Ecto neural progenitor cell (in vitro differentiated cells): Measurements from ENCODE around the gene UBE2V1.

Source experiments
- DNase-seq: peaks from one replicate; pipeline ENCODE4 v3.0.0-alpha.2; 2018; ENCODE audit warnings: low spot score

UBE2V1 gene

GRCh38 chr20:50062006-50062838 is 50.7 kb downstream of the UBE2V1 start:
- DNase-seq = no peak

DNA sequence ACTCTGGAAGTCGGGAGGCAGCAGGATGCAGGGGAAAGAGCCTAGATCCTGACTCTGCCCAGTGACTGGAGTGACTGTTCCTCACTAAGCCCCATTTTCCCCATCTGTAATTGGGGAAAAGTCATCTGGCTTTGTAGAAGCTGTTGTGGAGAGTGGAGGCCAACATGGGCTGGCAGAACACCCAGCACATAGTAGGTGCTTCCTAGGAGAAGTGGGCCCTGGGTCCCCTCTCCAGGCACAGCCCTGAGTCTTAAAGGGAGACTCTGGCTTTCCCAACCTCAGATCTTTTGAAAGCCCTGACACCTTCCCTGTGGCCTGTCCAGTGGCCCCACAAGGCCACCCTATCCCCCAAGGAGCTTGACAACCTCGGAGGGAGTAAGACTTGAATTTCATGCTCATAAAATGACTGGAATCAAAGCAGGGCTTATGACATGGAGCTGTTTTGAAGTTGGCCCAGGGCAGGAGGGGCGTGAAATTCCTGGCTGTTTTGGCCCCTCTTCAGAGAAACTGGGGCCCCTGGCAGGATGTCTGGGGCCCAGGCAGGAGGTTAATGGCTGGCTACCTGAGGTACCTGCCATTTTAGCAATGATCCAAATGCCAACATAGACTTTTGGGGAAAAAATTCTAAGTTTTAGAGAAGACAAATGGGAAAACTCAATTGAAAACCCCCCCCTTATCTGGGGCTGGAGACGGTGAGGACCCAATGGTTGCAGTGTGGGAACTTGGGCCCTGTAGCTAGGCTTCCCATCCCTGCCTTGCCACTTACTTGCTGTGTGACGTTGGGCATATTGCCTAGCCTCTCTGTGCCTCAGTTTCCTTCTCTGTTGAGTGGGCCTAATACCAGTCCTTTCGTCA is 51.6 kb downstream of the UBE2V1 start:
- no peak for DNase-seq

GRCh38 chr20:50058662-50059402 is 54.1 kb downstream of the UBE2V1 start:
- no peak for DNase-seq

DNA sequence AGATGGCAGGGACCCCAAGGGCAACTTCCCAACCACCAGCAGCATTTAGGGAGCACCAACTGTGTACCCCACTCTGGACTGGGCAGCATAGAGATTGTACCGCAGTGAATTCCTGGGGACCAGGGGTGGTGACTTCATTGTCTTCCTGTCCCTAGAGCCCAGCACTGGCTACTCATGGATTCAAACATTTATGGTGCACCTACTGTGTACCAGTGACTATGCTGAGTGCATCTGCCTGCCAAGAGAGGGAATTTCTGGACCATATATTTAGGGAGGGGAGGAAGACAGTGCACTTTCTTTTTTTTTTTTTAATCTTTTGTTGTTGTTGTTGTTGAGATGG is 55.3 kb downstream of the UBE2V1 start:
- DNase-seq = no peak

GRCh38 chr20:50056951-50057713 is 55.8 kb downstream of the UBE2V1 start:
- DNase-seq = no peak

GRCh38 chr20:50056408-50056926 is 56.5 kb downstream of the UBE2V1 start:
- no peak for DNase-seq

GRCh38 chr20:50055524-50056083 is 57.3 kb downstream of the UBE2V1 start:
- no peak for DNase-seq

DNA sequence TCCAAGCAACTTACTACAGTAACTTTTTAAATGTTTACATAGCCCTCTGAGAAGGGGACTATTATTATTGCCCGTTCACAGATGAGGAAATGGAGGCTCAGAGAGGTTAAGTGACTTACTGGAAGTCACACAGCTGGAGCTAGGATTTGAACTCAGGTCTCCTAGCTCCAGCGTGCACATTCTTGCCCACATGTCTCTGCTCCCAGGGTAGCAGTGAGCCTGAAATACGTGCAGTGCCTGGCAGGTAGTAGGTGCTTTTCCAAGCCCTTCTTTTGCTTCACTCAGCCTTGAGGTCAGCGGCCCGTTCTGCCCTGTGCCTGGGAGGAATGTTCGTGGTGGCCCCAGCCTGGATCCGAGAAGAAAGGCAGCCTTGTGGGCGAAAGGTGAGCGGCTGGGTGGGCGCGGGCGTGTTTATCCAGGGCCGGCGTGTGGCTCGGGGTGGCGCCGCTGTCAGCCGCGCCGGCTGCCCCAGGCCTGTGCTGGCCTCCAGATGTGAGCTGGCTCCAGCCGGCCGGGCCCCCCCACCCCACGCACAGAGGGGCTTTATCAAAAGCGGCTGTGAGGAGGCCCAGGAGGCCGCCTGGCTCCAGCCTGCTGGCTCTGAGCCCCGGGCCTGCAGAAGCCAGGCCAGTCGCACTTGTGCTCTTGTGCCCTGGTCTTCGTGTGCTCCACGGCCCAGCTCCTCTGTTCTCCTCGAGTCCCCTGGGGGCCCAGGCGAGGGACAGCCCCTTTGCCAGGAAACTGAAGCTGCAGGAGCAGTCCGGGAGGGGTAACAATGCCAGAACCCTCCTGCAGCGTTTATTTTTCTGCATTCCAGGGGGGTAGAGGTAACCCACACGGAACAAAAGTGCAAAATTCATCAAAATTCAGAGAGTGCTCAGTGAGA is 58.1 kb downstream of the UBE2V1 start:
- DNase-seq = peak; percentile 72

DNA sequence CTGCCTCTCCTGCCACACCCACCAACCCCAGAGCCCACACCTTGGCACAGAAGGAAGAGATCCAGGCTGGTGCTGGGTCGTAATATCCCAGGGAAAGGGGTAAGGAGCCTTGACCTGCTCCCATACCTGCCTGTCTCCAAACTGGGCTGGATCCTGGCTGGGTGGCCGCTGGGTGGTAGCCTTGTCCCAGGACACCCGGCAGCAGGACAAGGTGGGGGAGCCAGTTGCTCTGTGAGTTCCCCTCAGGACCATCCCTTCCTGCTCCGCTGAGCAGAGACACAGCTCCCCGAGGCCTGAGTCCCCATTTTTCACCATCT is 58.8 kb downstream of the UBE2V1 start:
- DNase-seq = no peak

DNA sequence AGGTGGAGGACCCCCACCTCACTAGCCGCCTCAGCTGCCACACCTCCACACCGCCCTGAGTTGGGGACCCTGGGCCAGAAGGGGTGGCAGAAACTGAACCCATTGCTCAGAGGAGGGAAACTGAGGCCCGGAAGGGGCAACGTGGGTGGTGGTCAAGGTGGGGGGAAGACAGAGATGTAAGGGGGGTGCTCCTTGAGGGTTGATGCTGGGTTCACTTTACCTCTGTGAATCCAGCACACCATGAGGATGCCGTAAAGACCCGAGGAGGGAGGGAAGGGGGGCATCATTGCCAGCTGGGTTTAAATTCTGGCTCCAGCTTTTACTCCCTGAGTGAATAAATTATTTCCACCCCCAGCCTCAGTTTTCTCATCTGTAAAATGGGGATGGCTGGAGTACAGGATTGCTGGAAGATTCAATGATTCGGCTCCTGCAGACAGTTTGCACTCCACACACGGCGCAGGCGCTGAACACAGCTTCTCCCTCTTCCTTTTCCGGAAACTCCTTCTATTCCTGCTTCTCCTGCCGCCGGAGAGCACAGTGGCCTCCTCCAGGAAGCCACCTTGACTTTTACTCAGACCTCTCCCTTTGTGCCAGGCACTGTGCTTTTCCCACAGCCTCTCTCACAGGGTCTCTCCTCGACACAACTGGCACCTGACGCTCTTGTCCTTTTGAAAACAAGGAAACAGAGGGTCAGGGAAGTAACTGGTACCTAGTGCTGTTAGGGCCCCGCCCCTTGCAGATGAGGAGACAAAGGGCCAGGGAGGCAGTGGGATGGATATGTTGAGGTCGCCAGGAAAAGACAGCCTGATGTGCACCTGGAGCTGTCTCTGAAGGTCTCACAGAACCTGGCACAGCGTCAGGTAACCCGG is 59.4 kb downstream of the UBE2V1 start:
- DNase-seq = no peak

GRCh38 chr20:50052550-50053361 is 60.2 kb downstream of the UBE2V1 start:
- no peak for DNase-seq

DNA sequence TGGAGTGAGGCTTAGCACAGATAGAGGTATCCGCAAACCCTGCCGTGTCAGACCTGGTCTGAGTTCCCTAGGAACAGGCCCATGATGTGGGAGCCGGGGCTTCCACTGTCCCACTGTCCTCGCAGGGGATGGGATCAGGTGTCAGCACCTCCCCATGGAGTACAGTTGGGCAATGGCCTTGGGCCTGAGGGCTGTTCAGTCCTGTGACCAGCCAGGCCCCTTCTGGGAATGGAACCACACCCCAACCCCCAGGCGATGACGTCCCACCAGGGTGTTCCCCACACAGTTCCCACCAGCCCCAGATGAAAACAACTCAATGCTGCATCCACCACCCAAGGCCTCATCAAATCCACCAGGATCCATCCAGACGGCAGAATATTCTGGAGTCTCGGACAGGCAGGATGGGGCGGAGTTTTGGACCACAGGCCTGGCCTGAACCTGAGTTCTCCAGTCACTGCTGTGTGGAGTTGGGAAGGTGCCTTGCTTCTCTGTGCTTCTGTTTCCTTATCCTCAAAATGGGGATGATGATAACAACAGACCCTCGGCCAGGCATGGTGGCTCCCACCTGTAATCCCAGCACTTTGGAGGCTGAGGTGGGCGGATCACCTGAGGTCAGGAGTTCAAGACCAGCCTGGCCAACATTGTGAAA is 62.2 kb downstream of the UBE2V1 start:
- no peak for DNase-seq

DNA sequence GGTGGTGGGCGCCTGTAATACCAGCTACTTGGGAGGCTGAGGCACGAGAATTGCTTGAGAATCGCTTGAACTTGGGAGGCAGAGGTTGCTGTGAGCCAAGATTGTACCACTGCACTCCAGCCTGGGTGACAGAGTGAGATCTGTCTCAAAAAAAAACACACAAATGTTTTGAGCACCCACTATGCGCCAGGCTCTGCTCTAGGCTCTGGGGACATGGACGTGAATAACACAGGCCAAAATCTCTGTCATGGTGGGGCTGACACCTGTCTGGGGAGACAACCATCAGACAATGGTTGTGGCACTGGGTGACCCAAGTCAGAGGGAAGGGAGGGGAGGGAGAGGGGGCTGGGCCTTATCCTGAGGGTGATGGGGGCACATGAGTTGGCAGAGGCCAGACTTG is 62.7 kb downstream of the UBE2V1 start:
- no peak for DNase-seq

DNA sequence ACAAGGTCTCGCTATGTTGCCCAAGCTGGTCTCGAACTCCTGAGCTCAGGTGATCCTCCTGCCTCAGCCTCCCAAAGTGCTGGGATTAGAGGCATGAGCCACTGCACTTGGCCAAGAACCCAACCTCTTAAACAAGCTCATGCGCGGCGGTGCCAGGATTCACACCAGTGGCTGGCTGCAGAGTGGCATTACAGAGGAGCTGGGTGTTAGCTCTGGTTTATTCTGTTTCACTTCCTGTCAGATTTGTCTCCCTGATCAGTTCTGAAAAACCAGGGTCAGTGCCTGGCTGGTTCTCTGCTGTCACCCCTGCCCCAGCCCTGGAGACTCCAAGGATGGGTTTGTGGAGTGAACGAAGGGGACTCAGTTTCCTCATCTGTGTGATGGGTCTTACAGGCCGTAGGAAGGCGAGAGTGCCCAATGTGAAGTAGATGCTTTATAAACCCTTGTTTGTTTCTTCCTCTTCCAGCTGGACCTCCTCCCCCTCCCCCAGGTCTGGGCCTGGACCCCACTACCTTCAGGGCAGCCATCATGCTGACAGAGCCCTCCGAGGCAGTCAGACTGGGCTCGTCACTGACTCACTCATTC is 63.4 kb downstream of the UBE2V1 start:
- DNase-seq = no peak

- DNase-seq = no peak
Measured at GRCh38 chr20:50048420-50049166, 64.4 kb downstream of the UBE2V1 start.

- no peak for DNase-seq
Measured at GRCh38 chr20:50044353-50044960, 68.5 kb downstream of the UBE2V1 start.
